Ishikawa (cell line): ENCODE data around the gene RPL7L1.

Source experiments
- CEBPB ChIP-seq: IDR thresholded peaks from 2 replicates; pipeline ENCODE4 v1.6.1; 2012
- CREB1 ChIP-seq: IDR thresholded peaks from 2 replicates; pipeline ENCODE4 v1.6.1; 2012; ENCODE audit warnings: low read depth
- EGR1 ChIP-seq: IDR thresholded peaks from 2 replicates; pipeline ENCODE4 v1.6.1; 2012
- EP300 ChIP-seq: IDR thresholded peaks from 2 replicates; pipeline ENCODE4 v1.6.1; 2012; ENCODE audit warnings: borderline replicate concordance
- FOXM1 ChIP-seq: IDR thresholded peaks from 2 replicates; pipeline ENCODE4 v1.6.1; 2012; ENCODE audit warnings: low read depth, borderline replicate concordance
- MAX ChIP-seq: IDR thresholded peaks from 2 replicates; pipeline ENCODE4 v1.6.1; 2012
- NFIC ChIP-seq: IDR thresholded peaks from 2 replicates; pipeline ENCODE4 v1.6.1; 2012
- RAD21 ChIP-seq: IDR thresholded peaks from 2 replicates; pipeline ENCODE4 v1.6.1; 2012; ENCODE audit warnings: low read depth
- TAF1 ChIP-seq: IDR thresholded peaks from 2 replicates; pipeline ENCODE4 v1.6.1; 2012; ENCODE audit warnings: low read depth, mild to moderate bottlenecking
- TCF12 ChIP-seq: IDR thresholded peaks from 2 replicates; pipeline ENCODE4 v1.6.1; 2012; ENCODE audit warnings: low read depth
- TEAD4 ChIP-seq: IDR thresholded peaks from 2 replicates; pipeline ENCODE4 v1.6.1; 2012
- USF1 ChIP-seq: IDR thresholded peaks from 2 replicates; pipeline ENCODE4 v1.6.1; 2012
- YY1 ChIP-seq: IDR thresholded peaks from 2 replicates; pipeline ENCODE4 v1.6.1; 2012; ENCODE audit warnings: low read depth
- ZBTB7A ChIP-seq: IDR thresholded peaks from 2 replicates; pipeline ENCODE4 v1.6.1; 2012; ENCODE audit warnings: low read depth
- TF ChIP-seq, protein P1 (sequence below): IDR thresholded peaks from 2 replicates; pipeline ENCODE4 v1.6.1; 2012; ENCODE audit warnings: low read depth, mild to moderate bottlenecking

The RPL7L1 gene

GRCh38 chr6:42879372-42880239 is at the start of gene RPL7L1:
Gene RPL7L1 (plus strand): TSS chr6:42879616. CDS start chr6:42879911, 295 bp downstream.
- TF ChIP-seq MAX (peak; percentile 91), EGR1 (peak; percentile 3; the same call in 1 of the 2 replicates), RAD21 (no peak), EP300 (no peak), USF1 (peak; percentile 82), ZBTB7A (no peak), TEAD4 (0 out of 2 replicates have a peak, but pooled peaks have one; percentile 3), FOXM1 (peak; percentile 29; the same call in 1 of the 2 replicates), NFIC (no peak), CREB1 (peak; percentile 83), YY1 (peak; percentile 91), CEBPB (no peak), TAF1 (peak; percentile 95), TCF12 (peak; percentile 42; the same call in 1 of the 2 replicates)
- TF ChIP-seq, protein P1, sequence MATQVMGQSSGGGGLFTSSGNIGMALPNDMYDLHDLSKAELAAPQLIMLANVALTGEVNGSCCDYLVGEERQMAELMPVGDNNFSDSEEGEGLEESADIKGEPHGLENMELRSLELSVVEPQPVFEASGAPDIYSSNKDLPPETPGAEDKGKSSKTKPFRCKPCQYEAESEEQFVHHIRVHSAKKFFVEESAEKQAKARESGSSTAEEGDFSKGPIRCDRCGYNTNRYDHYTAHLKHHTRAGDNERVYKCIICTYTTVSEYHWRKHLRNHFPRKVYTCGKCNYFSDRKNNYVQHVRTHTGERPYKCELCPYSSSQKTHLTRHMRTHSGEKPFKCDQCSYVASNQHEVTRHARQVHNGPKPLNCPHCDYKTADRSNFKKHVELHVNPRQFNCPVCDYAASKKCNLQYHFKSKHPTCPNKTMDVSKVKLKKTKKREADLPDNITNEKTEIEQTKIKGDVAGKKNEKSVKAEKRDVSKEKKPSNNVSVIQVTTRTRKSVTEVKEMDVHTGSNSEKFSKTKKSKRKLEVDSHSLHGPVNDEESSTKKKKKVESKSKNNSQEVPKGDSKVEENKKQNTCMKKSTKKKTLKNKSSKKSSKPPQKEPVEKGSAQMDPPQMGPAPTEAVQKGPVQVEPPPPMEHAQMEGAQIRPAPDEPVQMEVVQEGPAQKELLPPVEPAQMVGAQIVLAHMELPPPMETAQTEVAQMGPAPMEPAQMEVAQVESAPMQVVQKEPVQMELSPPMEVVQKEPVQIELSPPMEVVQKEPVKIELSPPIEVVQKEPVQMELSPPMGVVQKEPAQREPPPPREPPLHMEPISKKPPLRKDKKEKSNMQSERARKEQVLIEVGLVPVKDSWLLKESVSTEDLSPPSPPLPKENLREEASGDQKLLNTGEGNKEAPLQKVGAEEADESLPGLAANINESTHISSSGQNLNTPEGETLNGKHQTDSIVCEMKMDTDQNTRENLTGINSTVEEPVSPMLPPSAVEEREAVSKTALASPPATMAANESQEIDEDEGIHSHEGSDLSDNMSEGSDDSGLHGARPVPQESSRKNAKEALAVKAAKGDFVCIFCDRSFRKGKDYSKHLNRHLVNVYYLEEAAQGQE: 0 out of 2 replicates have a peak, but pooled peaks have one; percentile 9

- TF ChIP-seq TAF1 (no peak), YY1 (no peak)
Observed at GRCh38 chr6:42831237-42831636, 48.2 kb upstream of the RPL7L1 start.

DNA sequence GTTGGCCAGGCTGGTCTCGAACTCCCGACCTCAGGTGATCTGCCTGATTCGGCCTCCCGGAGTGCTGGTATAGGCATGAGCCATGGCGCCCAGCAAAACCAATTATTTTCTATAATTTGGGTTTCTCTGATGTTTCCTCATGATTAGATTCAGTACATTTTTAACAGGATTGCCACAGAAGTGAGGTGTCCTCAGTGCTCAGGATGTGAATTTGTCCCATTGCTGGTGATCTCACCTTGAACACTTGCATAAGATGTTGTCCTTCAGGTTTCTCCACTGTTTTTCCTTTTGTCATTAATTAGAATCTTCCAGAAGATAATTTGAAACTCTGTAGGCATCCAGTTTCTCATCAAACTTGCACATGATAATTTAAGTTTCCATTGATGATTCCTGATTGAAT is 45.4 kb upstream of the RPL7L1 start:
- TF ChIP-seq CREB1 (no peak), CEBPB (no peak), ZBTB7A (no peak), TCF12 (no peak), USF1 (no peak), EGR1 (no peak), TEAD4 (no peak), RAD21 (no peak), NFIC (no peak), EP300 (no peak)

DNA sequence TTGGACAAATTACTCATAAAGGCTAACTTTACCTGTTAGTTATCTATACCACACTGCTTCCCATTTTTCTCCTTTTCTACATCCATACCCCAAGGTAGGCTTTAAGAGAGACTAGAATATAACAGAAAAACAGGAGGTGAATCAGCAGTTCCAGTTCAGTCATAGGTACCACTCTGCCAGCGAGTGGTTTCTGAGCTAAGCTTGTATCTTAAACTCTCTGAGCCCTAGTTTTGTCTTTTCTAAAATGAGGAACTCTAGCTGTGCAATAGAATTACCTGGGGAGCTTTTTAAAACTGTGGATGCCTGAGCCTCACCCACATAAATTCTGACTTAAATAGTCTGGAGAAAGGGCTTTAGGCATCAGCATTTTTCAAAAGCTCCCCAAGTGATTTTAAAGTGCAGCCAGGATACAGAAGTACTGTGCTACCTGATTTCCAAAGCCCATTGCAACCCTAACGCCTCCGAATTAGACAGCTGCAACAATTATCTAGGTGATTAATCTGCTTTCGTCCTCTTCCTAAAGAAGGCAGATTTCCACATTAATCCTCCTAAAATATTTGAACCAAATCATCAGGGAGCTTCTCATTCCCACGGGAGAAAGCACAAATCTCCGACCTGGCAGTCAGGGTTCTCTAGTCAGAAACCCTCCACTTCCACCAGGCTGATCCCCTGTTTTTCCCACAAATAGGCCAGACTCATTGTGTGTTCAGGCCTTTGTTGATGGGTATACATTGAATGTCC is 37.4 kb upstream of the RPL7L1 start:
- TF ChIP-seq EGR1 (no peak), RAD21 (no peak), USF1 (no peak), TCF12 (no peak), NFIC (no peak), CREB1 (no peak), TAF1 (no peak), CEBPB (no peak), YY1 (no peak), FOXM1 (no peak), EP300 (no peak), TEAD4 (no peak), ZBTB7A (no peak), MAX (no peak)

- no peak for TF ChIP-seq TCF12
- no peak for TF ChIP-seq TAF1
Observed at GRCh38 chr6:42845327-42845694, 34.1 kb upstream of the RPL7L1 start.

DNA sequence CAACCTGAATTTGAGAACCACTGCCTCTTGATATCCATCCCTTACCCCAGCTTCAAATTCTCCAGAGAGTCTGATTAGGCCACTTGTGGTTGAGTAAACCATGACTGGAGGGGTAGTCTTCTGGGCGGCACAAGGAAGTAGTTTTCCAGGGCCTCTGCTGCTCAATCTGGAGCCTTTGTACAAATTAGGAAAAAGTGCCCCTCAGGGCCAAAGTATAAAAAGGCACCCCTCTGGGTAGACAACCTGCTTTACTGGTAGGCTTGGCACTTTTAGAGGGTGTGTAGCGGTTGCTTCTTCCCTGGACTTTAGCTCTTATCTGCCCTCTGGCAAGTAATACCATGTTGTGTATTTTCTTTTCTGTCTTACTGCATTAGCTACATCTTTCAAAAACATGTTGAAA is 32.9 kb upstream of the RPL7L1 start:
- TF ChIP-seq, protein P1: no peak
- no peak for TF ChIP-seq EP300
- no peak for TF ChIP-seq CREB1
- TF ChIP-seq NFIC: no peak
- no peak for TF ChIP-seq TCF12
- no peak for TF ChIP-seq TEAD4
- TF ChIP-seq YY1: no peak
- TF ChIP-seq ZBTB7A: no peak
- no peak for TF ChIP-seq MAX
- TF ChIP-seq RAD21: no peak
- TF ChIP-seq USF1: no peak
- no peak for TF ChIP-seq FOXM1
- TF ChIP-seq EGR1: no peak
